B cell (primary cell): ENCODE data around the gene PRLR. TPM values are rescaled to one million over a fixed set of nuclear protein-coding genes. Genes with fewer than 3 reads are reported as not detected.

ENCODE experiments used
- ATAC-seq: fragments of 200-7000 bp; cut with Tn5 transposase; one replicate; pipeline ENCODE4 v1.10.0; 2021; ENCODE audit warnings: low read depth, mild to moderate bottlenecking, moderate number of reproducible peaks, moderate library complexity
- CTCF ChIA-PET: fragments of 350-600 bp; sonication (Branson Sonifier 250); formaldehyde crosslinking; loops from one replicate; lab custom pipeline; 2021; ENCODE audit warnings: antibody characterized with exemption, inconsistent platforms; lab: Charles Lee
- POLR2A ChIA-PET: fragments of 350-600 bp; sonication (Branson Sonifier 250); formaldehyde crosslinking; loops from one replicate; lab custom pipeline; 2021; ENCODE audit warnings: antibody characterized with exemption; lab: Charles Lee
- DNase-seq: peaks from one replicate; pipeline ENCODE4 v3.0.0; 2013
- H2AFZ ChIP-seq: 2 replicates; pipeline ENCODE4 v1.6.1; 2012; ENCODE audit warnings: mild to moderate bottlenecking, low read depth, low read length; ENCODE audit not compliant: insufficient read depth, poor library complexity, severe bottlenecking
- H3K27ac ChIP-seq, 2 donors: 1 replicate in 1 of 2; 2 replicates in 1 of 2; pipeline ENCODE4 v1.5.1; 2012 to 2013; ENCODE audit warnings: low read length in 2 of 2, mild to moderate bottlenecking in 2 of 2, moderate library complexity in 1 of 2
- H3K27me3 ChIP-seq, 4 experiments: fragments of 200-600 bp in 1 of 4; sonication (generic) in 1 of 4; replicated peaks in 1 of 4; 1 replicate in 2 of 4; 2 replicates in 2 of 4; pipeline versions ENCODE4 v1.6.1 to v1.7.0; 2013 to 2016; ENCODE audit warnings: low read length in 3 of 4, mild to moderate bottlenecking in 2 of 4, mixed read lengths in 1 of 4, moderate library complexity in 1 of 4; ENCODE audit not compliant: insufficient read depth in 4 of 4, control insufficient read depth in 3 of 4; ENCODE audit errors: control extremely low read depth in 1 of 4
- H3K36me3 ChIP-seq, 2 experiments: replicated peaks in 1 of 2; 1 replicate in 1 of 2; 2 replicates in 1 of 2; pipeline versions ENCODE4 v1.6.1 to v1.7.1; 2013; ENCODE audit warnings: low read length in 1 of 2; ENCODE audit not compliant: insufficient read depth in 2 of 2, control insufficient read depth in 1 of 2; ENCODE audit errors: control extremely low read depth in 1 of 2, extremely low read depth in 1 of 2
- H3K4me1 ChIP-seq, 2 donors: fragments of 200-600 bp in 1 of 2; sonication (generic) in 1 of 2; 1 replicate in 1 of 2; 2 replicates in 1 of 2; pipeline versions ENCODE4 v1.5.1 to v1.6.1; 2013 to 2017; ENCODE audit warnings: low read length in 2 of 2; ENCODE audit not compliant: control insufficient read depth in 2 of 2, insufficient read depth in 2 of 2
- H3K4me2 ChIP-seq: replicated peaks from 2 replicates; pipeline ENCODE3; 2012; ENCODE audit warnings: mild to moderate bottlenecking, low read depth, low read length; ENCODE audit not compliant: poor library complexity, severe bottlenecking
- H3K4me3 ChIP-seq, 5 experiments: fragments of 200-600 bp in 1 of 5; sonication (generic) in 1 of 5; 1 replicate in 3 of 5; 2 replicates in 2 of 5; pipeline versions ENCODE4 v1.5.1 to v1.7.0; 2011 to 2016; ENCODE audit warnings: low read length in 4 of 5, mild to moderate bottlenecking in 4 of 5, low read depth in 2 of 5, control low read depth in 1 of 5, moderate library complexity in 1 of 5; ENCODE audit not compliant: insufficient read depth in 1 of 5; ENCODE audit errors: control extremely low read depth in 1 of 5, extremely low read depth in 1 of 5
- H3K79me2 ChIP-seq: fragments of 200-600 bp; sonication (generic); one replicate; pipeline ENCODE4 v1.6.0; 2016; ENCODE audit warnings: low read length; ENCODE audit not compliant: control insufficient read depth, insufficient read depth
- H3K9ac ChIP-seq: fragments of 200-600 bp; sonication (generic); 2 replicates; pipeline ENCODE4 v1.6.1; 2017; ENCODE audit warnings: mild to moderate bottlenecking, low read length, moderate library complexity
- H3K9me3 ChIP-seq, 3 donors: one replicate each; pipeline versions ENCODE4 v1.6.1 to v1.7.1; 2013; ENCODE audit warnings: low read length in 2 of 3; ENCODE audit not compliant: control insufficient read depth in 2 of 3, insufficient read depth in 1 of 3; ENCODE audit errors: control extremely low read depth in 1 of 3
- H4K20me1 ChIP-seq: 2 replicates; pipeline ENCODE4 v1.6.0; 2012; ENCODE audit warnings: mild to moderate bottlenecking, low read length; ENCODE audit not compliant: insufficient read depth, control insufficient read depth, poor library complexity, severe bottlenecking
- H3K27ac Mint-ChIP-seq: one replicate; pipeline ENCODE4 v1.8.0; 2021; ENCODE audit warnings: mixed read lengths
- H3K27me3 Mint-ChIP-seq: one replicate; pipeline ENCODE4 v1.8.0; 2021; ENCODE audit warnings: mixed read lengths
- H3K4me1 Mint-ChIP-seq: one replicate; pipeline ENCODE4 v1.8.0; 2021; ENCODE audit warnings: mixed read lengths
- H3K4me3 Mint-ChIP-seq: one replicate; pipeline ENCODE4 v1.8.0; 2021; ENCODE audit warnings: mixed read lengths
- H3K9me3 Mint-ChIP-seq: one replicate; pipeline ENCODE4 v1.8.0; 2022; ENCODE audit warnings: mixed read lengths; ENCODE audit not compliant: insufficient read depth
- CTCF ChIP-seq: fragments of 200-600 bp; IDR thresholded peaks from one replicate; pipeline ENCODE4 v1.8.0; 2022; ENCODE audit warnings: antibody characterized with exemption, mild to moderate bottlenecking
- EZH2 ChIP-seq: IDR thresholded peaks from 2 replicates; pipeline ENCODE4 v1.6.1; 2012; ENCODE audit warnings: borderline replicate concordance, low read depth, mild to moderate bottlenecking, moderate library complexity, low read length; ENCODE audit not compliant: insufficient read depth, poor library complexity, severe bottlenecking
- WGBS: methylation state at CpG from one replicate; pipeline ENCODE4 v1.1.5; 2013; ENCODE audit warnings: missing lambda C conversion rate; ENCODE audit not compliant: insufficient coverage; 5-methylcytosine and 5-hydroxymethylcytosine counted together
- intact Hi-C: fragments of 100-400 bp; cut with micrococcal nuclease; formaldehyde crosslinking; loops from one replicate; pipeline ENCODE4 v1.10.0; 2022
- polyA plus RNA-seq: library from polyadenylated mRNA; depleted of rRNA; stranded (reverse); fragments of >200 nt; gene quantifications from 2 replicates; pipeline ENCODE4 v1.2.3, GENCODE V29; 2012
- total RNA-seq, 2 donors: library from RNA; stranded (reverse); fragments of 120-200 nt in 1 of 2; gene quantifications; 1 replicate in 1 of 2; 2 replicates in 1 of 2; pipeline versions ENCODE4 v1.2.3 to v1.2.4, GENCODE V29; 2013 to 2022

The PRLR gene
- total and polyA plus RNA-seq, 2 donors (not counting 1 experiment from before 2014, with no cell fraction given): 0.39 TPM; not detected in 1

GRCh38 chr5:35095366-35095765 is 134.9 kb downstream of the PRLR start:
- Histone ChIP-seq H3K4me2 (no peak overlapping the region), H3K9me3 (no peaks in the 10 kb centered on the region), H3K4me3 (no peak overlapping the region), H3K79me2 (no peaks in the 10 kb centered on the region), H3K27ac (no peak overlapping the region), H4K20me1 (no peaks in the 10 kb centered on the region), H3K4me1 (no peaks in the 10 kb centered on the region), H2AFZ (no peak overlapping the region), H3K36me3 (no peaks in the 10 kb centered on the region), H3K9ac (no peak overlapping the region), H3K27me3 (peaks cover 0 to 2% (median 0%) of the 10 kb centered on the region in 4 experiments)
- Mint-ChIP-seq H3K4me1 (no peaks in the 10 kb centered on the region), H3K27me3 (peaks cover 9% of the 10 kb centered on the region), H3K9me3 (no peaks in the 10 kb centered on the region), H3K4me3 (no peak overlapping the region), H3K27ac (no peak overlapping the region)
- DNase-seq: no peak
- no peak for TF ChIP-seq CTCF
- TF ChIP-seq EZH2: no peak
- ATAC-seq: no peak
- intact Hi-C loops: no loop called here
- WGBS: 100% methylated on average over 1 of the region's 3 CpGs
- CTCF ChIA-PET: no interaction called here
- POLR2A ChIA-PET: no interaction called here

- H3K9me3 Mint-ChIP-seq: no peaks in the 10 kb centered on the region
Observed at GRCh38 chr5:35094948-35095347, 135.3 kb downstream of the PRLR start.

More at GRCh38 chr5:35094948-35095347, 135.3 kb downstream of the PRLR start:
- DNase-seq: no peak
- no peaks in the 10 kb centered on the region for H3K9me3 ChIP-seq
- H3K27me3 Mint-ChIP-seq: peaks cover 9% of the 10 kb centered on the region
- H4K20me1 ChIP-seq: no peaks in the 10 kb centered on the region
- H2AFZ ChIP-seq: no peak overlapping the region
- WGBS: 100% methylated on average over 1 of the region's 3 CpGs
- POLR2A ChIA-PET: no interaction called here
- H3K36me3 ChIP-seq: no peaks in the 10 kb centered on the region
- H3K27ac Mint-ChIP-seq: no peak overlapping the region
- no peaks in the 10 kb centered on the region for H3K79me2 ChIP-seq
- H3K4me3 ChIP-seq: no peak overlapping the region
- H3K4me2 ChIP-seq: no peak overlapping the region
- no peak for TF ChIP-seq EZH2
- no peak for TF ChIP-seq CTCF
- no peaks in the 10 kb centered on the region for H3K4me1 Mint-ChIP-seq
- no peaks in the 10 kb centered on the region for H3K4me1 ChIP-seq
- no peak overlapping the region for H3K9ac ChIP-seq
- H3K4me3 Mint-ChIP-seq: no peak overlapping the region
- peaks cover 0 to 2% (median 0%) of the 10 kb centered on the region in 4 experiments for H3K27me3 ChIP-seq
- no peak for ATAC-seq
- CTCF ChIA-PET: no interaction called here
- H3K27ac ChIP-seq: no peak overlapping the region
- intact Hi-C loops: no loop called here
